Spleen (tissue), 7 donors: ENCODE measurements around the gene ATP9A.

ENCODE experiments used
- POLR2AphosphoS5 ChIP-seq, 3 donors: sonication (generic); formaldehyde crosslinking; IDR thresholded peaks; one replicate each; pipeline ENCODE4 v1.5.1; 2017; ENCODE audit warnings: antibody characterized with exemption in 3 of 3
- TF ChIP-seq, protein P1 (sequence below), 11 experiments: fragments of 200-600 bp in 7 of 11; fragments of 450-650 bp in 4 of 11; sonication (generic) in 4 of 11; IDR thresholded peaks in 8 of 11; conservative IDR thresholded peaks in 3 of 11; 1 replicate in 7 of 11; 2 replicates in 4 of 11; pipeline versions ENCODE4 v1.4.0 to v1.8.0; 2016 to 2021; ENCODE audit warnings: antibody characterized with exemption in 11 of 11, inconsistent platforms in 4 of 11, mild to moderate bottlenecking in 1 of 11
- donor health status: DM: no; HTN: no; CAD: no; lungs with moderate emphysema.
- donor health status: DM: no; HTN: no; CAD: no.
- donor health status: DM: no; HTN: no; CAD: no.

DNA sequence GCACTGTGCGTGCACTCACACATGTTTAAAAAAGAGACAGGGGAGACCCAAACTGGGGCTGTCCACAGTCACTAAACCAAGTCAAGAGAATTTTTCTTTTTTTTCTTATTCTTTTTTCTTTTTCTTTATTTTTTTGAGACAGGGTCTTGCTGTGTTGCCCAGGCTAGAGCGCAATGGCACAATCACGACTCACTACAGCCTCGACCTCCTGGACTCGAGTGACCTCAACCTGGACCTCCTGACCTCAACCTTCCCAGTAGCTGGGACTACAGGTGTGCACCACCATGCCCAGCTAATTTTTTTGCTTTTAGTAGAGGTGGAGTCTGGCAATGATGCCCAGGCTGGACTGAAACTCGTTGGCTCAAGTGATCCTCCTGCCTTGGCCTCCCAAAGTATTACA, 136.2 kb downstream of the ATP9A start:
- no peak for TF ChIP-seq POLR2AphosphoS5 (IDR thresholded peaks at IDR 0.05)
- TF ChIP-seq, protein P1, sequence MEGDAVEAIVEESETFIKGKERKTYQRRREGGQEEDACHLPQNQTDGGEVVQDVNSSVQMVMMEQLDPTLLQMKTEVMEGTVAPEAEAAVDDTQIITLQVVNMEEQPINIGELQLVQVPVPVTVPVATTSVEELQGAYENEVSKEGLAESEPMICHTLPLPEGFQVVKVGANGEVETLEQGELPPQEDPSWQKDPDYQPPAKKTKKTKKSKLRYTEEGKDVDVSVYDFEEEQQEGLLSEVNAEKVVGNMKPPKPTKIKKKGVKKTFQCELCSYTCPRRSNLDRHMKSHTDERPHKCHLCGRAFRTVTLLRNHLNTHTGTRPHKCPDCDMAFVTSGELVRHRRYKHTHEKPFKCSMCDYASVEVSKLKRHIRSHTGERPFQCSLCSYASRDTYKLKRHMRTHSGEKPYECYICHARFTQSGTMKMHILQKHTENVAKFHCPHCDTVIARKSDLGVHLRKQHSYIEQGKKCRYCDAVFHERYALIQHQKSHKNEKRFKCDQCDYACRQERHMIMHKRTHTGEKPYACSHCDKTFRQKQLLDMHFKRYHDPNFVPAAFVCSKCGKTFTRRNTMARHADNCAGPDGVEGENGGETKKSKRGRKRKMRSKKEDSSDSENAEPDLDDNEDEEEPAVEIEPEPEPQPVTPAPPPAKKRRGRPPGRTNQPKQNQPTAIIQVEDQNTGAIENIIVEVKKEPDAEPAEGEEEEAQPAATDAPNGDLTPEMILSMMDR (IDR thresholded peaks at IDR 0.05 in 8 of 11, conservative IDR thresholded peaks at IDR 0.05 in 3 of 11), result no peak
